ENCODE results near the gene CABP2.

DNA sequence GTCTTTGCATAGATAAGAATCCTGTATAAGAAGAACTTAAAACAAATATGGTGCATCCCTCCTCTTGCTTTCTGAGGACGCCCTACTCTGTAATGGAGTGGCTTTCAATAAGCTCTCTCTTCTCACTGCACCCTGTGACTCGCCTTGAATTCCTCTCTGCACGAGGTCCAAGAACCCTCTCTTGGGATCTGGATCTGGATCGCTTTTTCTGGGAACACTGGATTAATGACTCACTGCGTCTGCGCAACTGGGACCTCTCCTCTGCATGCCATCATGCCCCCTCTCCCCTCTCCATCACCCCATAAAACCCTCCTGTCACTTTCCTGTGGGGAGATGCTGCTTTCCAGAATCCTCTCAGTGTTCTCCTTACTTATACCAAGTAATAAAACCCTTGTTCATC is 15.1 kb upstream of the CABP2 start:
- no peak for TF ChIP-seq POLR2AphosphoS5 (IDR thresholded peaks at IDR 0.05; ENCODE audit: low read depth, low read length)
- no peak for TF ChIP-seq POLR2A (IDR thresholded peaks at IDR 0.05; ENCODE audit: low read depth, low read length)
- no peak for TF ChIP-seq TAF1 (IDR thresholded peaks at IDR 0.05; ENCODE audit: borderline replicate concordance, low read depth, low read length)
